Fibroblast of lung (primary cell): ENCODE measurements around the gene ROGDI. TPM values are rescaled to one million over a fixed set of nuclear protein-coding genes. Genes with fewer than 3 reads are reported as not detected.

Experiments
- DNase-seq, 2 donors: peaks; one replicate each; pipeline versions ENCODE4 v3.0.0 to v3.0.0-alpha.2; 2010; ENCODE audit warnings: low read depth in 2 of 2
- H2AFZ ChIP-seq: 2 replicates; pipeline ENCODE4 v1.5.1; 2012; ENCODE audit warnings: low read length, control low read depth, inconsistent platforms
- H3K27ac ChIP-seq: 2 replicates; pipeline ENCODE4 v1.5.1; 2011; ENCODE audit warnings: low read length, control low read depth; ENCODE audit not compliant: insufficient read depth
- H3K27me3 ChIP-seq: 2 replicates; pipeline ENCODE4 v1.5.1; 2011; ENCODE audit warnings: mild to moderate bottlenecking, low read length; ENCODE audit not compliant: control insufficient read depth, insufficient read depth
- H3K36me3 ChIP-seq: 2 replicates; pipeline ENCODE4 v1.5.1; 2011; ENCODE audit warnings: low read length; ENCODE audit not compliant: control insufficient read depth, insufficient read depth
- H3K4me1 ChIP-seq: 2 replicates; pipeline ENCODE4 v1.5.1; 2011; ENCODE audit warnings: low read length; ENCODE audit not compliant: control insufficient read depth, insufficient read depth; ENCODE audit errors: extremely low read depth
- H3K4me2 ChIP-seq: 2 replicates; pipeline ENCODE4 v1.5.1; 2011; ENCODE audit warnings: low read length, control low read depth; ENCODE audit not compliant: insufficient read depth; ENCODE audit errors: extremely low read depth
- H3K4me3 ChIP-seq, 4 experiments: fragments of 200-600 bp in 1 of 4; sonication (generic) in 1 of 4; replicated peaks in 1 of 4; 2 replicates each; pipeline ENCODE4 v1.5.1; 2011 to 2016; ENCODE audit warnings: low read length in 4 of 4, low read depth in 3 of 4, mild to moderate bottlenecking in 3 of 4, control low read depth in 2 of 4, inconsistent platforms in 1 of 4, mixed read lengths in 1 of 4; ENCODE audit not compliant: insufficient read depth in 1 of 4; ENCODE audit errors: control extremely low read depth in 1 of 4
- H3K79me2 ChIP-seq: 2 replicates; pipeline ENCODE4 v1.5.1; 2012; ENCODE audit warnings: mild to moderate bottlenecking, low read length, inconsistent platforms; ENCODE audit not compliant: control insufficient read depth, insufficient read depth
- H3K9ac ChIP-seq: 2 replicates; pipeline ENCODE4 v1.5.1; 2011; ENCODE audit warnings: mild to moderate bottlenecking, low read length, control low read depth; ENCODE audit not compliant: insufficient read depth
- H3K9me3 ChIP-seq: 2 replicates; pipeline ENCODE4 v1.5.1; 2012; ENCODE audit warnings: low read depth, low read length; ENCODE audit not compliant: control insufficient read depth, insufficient read depth
- H4K20me1 ChIP-seq: 2 replicates; pipeline ENCODE4 v1.5.1; 2011; ENCODE audit warnings: low read length; ENCODE audit not compliant: control insufficient read depth, insufficient read depth; ENCODE audit errors: extremely low read depth
- CTCF ChIP-seq, 2 donors: IDR thresholded peaks in 1 of 2; conservative IDR thresholded peaks in 1 of 2; 1 replicate in 1 of 2; 2 replicates in 1 of 2; pipeline ENCODE4 v1.5.1; 2011 to 2012; ENCODE audit warnings: low read length in 2 of 2, control low read depth in 1 of 2, inconsistent platforms in 1 of 2, low read depth in 1 of 2, mild to moderate bottlenecking in 1 of 2
- EZH2 ChIP-seq: IDR thresholded peaks from 2 replicates; pipeline ENCODE4 v1.5.1; 2012; ENCODE audit warnings: low read length, control low read depth, mild to moderate bottlenecking; ENCODE audit errors: missing control alignments
- polyA plus RNA-seq, 2 donors: library from polyadenylated mRNA; depleted of rRNA in 1 of 2; stranded (reverse) in 1 of 2; unstranded in 1 of 2; fragments of >200 nt; gene quantifications; 2 replicates each; pipeline ENCODE4 v1.2.1, GENCODE V29; 2011 to 2012; ENCODE audit warnings: missing spikeins in 1 of 2
- total RNA-seq: library from RNA; depleted of rRNA; stranded (reverse); fragments of >200 nt; gene quantifications from 2 replicates; pipeline ENCODE4 v1.2.1, GENCODE V29; 2014

The ROGDI gene
- total and polyA plus RNA-seq, 2 donors (not counting 1 experiment from before 2014, with no cell fraction given): 9.2 to 13.0 TPM

DNA sequence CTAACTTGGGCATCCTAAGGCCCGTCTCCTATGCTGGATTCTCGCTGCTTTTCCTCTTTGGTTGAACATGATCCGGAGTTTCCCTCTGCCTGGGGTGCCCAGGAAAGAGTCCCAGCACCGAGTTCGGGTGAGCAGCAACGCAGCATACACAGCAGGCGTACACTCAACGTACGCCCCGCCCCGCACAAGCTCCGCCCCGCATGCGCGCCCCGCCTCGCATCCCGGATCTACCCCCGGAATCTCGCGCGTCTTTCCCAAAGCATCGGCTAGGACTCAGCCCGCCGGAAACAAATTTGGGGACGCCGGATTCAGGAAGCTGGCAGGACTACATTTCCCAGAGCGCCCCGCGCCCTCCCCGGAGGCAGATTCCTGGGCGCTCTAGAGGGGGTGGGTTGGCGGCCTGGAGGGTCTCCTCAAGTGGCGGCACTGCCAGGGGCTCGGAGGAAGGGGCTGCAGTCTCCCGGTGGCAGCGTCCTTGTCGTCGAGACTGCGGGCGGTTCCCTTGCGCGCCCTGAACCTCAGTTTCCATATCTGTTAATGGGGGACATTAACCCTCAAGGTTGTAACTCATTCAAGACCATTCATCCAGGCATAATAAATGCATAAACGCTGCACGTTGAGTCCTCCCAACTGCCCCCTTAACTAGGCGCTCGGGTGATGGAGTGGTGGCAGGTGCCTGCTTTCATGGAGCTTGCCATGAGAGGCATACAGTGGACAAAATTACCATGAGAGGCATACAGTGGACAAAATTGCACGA lies 33.7 kb downstream of the ROGDI start:
- peak; percentile 91 to 93 for DNase-seq
- Histone ChIP-seq H3K36me3 (peaks cover 3% of the 10 kb centered on the region), H3K4me1 (peaks cover 11% of the 10 kb centered on the region), H4K20me1 (no peaks in the 10 kb centered on the region), H3K27me3 (no peaks in the 10 kb centered on the region), H3K4me2 (peak overlapping the region; percentile 86), H3K4me3 (peak overlapping the region; percentile 42 to 76 (median 62)), H3K79me2 (peaks cover 18% of the 10 kb centered on the region), H3K9ac (peak overlapping the region; percentile 37), H2AFZ (peak overlapping the region; percentile 72), H3K27ac (peak overlapping the region; percentile 56), H3K9me3 (no peaks in the 10 kb centered on the region)
- TF ChIP-seq EZH2 (no peak), CTCF (conservative IDR thresholded peaks at IDR 0.05 in 1 of 2, IDR thresholded peaks at IDR 0.05 in 1 of 2; ENCODE audit: low read depth in 1 of 2, low read length in 2 of 2) (no peak)

GRCh38 chr16:4767872-4768548 lies 34.4 kb downstream of the ROGDI start:
- Histone ChIP-seq H3K27ac (peak overlapping the region; percentile 56), H3K9me3 (no peaks in the 10 kb centered on the region), H3K4me2 (peak overlapping the region; percentile 86), H2AFZ (peak overlapping the region; percentile 72), H3K4me1 (peaks cover 11% of the 10 kb centered on the region), H3K4me3 (peak overlapping the region; percentile 42 to 76 (median 62)), H4K20me1 (no peaks in the 10 kb centered on the region), H3K27me3 (no peaks in the 10 kb centered on the region), H3K79me2 (peaks cover 18% of the 10 kb centered on the region), H3K36me3 (peaks cover 5% of the 10 kb centered on the region), H3K9ac (peak overlapping the region; percentile 37)
- TF ChIP-seq EZH2: no peak
- no peak for TF ChIP-seq CTCF (conservative IDR thresholded peaks at IDR 0.05 in 1 of 2, IDR thresholded peaks at IDR 0.05 in 1 of 2; ENCODE audit: low read depth in 1 of 2, low read length in 2 of 2)
- peak in 1 of 2 donors; percentile 10 for DNase-seq

DNA sequence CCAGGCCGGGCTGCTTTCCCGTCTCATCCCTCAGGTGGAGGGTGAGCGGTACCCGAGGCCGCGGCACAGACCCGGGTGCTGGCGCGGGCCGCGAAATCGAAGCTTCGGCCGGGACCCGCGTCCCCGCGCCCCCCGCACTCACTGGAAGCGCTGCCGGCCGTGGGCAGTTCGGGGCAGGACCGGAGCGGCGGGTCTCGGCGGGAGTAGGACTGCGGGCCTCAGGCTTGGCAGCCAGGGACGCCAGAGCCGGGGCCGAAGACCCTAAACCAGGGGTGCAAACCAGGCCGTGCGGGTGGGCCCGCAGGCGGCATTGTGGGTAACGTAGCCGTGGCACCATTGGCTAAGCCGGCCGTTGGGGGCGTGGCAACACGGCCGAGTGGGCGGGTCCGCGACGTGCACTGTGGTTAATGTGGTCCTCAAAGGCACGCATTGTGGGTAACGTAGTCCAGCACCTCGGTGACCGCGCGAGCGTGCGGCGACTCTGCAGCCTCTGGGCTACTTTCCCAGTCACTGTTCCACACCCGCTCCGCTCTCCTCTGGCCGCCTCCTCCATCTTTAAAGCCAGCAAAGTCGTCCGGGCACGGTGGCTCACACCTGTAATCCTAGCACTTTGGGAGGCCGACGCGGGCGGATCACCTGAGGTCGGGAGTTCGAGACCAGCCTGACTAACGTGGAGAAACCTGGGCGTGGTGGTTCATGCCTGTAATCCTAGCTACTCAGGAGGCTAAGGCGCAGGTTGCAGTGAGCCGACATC lies 35.4 kb downstream of the ROGDI start, which contains the start of gene ZNF500:
Gene ZNF500 (minus strand): TSS at position 288 of the 754 bp plus-strand sequence. CDS start 1,184 bp downstream, outside the sequence.
- H3K9me3 ChIP-seq: no peaks in the 10 kb centered on the region
- peak within 1 kb of the TSS; percentile 71 to 96 (median 80) for H3K4me3 ChIP-seq
- H3K9ac ChIP-seq: peak within 1 kb of the TSS; percentile 88
- peaks cover 11% of the 10 kb centered on the region for H3K4me1 ChIP-seq
- H3K36me3 ChIP-seq: peaks cover 9% of the 10 kb centered on the region
- peak within 1 kb of the TSS; percentile 90 for H3K4me2 ChIP-seq
- no peak for TF ChIP-seq EZH2
- no peak for TF ChIP-seq CTCF (conservative IDR thresholded peaks at IDR 0.05 in 1 of 2, IDR thresholded peaks at IDR 0.05 in 1 of 2; ENCODE audit: low read depth in 1 of 2, low read length in 2 of 2)
- peak within 1 kb of the TSS; percentile 80 for H2AFZ ChIP-seq
- H3K27me3 ChIP-seq: no peaks in the 10 kb centered on the region
- peaks cover 18% of the 10 kb centered on the region for H3K79me2 ChIP-seq
- peak within 1 kb of the TSS; percentile 77 for H3K27ac ChIP-seq
- no peaks in the 10 kb centered on the region for H4K20me1 ChIP-seq
- peak; percentile 93 to 95 for DNase-seq
